ENCODE results near the gene POFUT2. TPM values are rescaled to one million over a fixed set of nuclear protein-coding genes. Genes with fewer than 3 reads are reported as not detected.

POFUT2 gene
- total RNA-seq, 4 donors from 2014 or later = 17.5 to 48.9 (median 19.8) TPM

- ATAC-seq (ENCODE audit: low FRiP score) (no peak), DNase-seq (ENCODE audit: low spot score) (no peak)
- TF ChIP-seq, protein P1, sequence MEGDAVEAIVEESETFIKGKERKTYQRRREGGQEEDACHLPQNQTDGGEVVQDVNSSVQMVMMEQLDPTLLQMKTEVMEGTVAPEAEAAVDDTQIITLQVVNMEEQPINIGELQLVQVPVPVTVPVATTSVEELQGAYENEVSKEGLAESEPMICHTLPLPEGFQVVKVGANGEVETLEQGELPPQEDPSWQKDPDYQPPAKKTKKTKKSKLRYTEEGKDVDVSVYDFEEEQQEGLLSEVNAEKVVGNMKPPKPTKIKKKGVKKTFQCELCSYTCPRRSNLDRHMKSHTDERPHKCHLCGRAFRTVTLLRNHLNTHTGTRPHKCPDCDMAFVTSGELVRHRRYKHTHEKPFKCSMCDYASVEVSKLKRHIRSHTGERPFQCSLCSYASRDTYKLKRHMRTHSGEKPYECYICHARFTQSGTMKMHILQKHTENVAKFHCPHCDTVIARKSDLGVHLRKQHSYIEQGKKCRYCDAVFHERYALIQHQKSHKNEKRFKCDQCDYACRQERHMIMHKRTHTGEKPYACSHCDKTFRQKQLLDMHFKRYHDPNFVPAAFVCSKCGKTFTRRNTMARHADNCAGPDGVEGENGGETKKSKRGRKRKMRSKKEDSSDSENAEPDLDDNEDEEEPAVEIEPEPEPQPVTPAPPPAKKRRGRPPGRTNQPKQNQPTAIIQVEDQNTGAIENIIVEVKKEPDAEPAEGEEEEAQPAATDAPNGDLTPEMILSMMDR (IDR thresholded peaks at IDR 0.05) = no peak
Measured at GRCh38 chr21:45219517-45219916, 68.2 kb downstream of the POFUT2 start.

DNA sequence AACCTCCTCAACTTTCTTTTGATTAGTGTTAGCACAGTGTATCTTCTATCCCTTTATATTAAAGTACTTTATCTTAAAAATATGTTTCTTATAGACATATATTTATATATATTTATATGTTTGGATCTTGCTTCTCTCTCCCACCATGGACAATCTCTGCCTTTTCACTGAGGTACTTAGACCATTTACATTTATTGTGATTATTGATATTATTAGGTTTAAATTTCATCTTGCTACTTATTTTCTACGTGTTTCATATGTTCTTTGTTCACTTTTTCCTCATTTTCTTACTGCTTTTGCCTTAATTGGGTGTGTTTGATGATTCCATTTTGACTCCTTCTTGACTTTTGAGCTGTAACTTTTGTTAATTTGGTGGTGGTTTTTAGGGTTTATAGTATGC lies 70.7 kb downstream of the POFUT2 start:
- ATAC-seq (ENCODE audit: low FRiP score) = no peak
- TF ChIP-seq, protein P1 (IDR thresholded peaks at IDR 0.05) = no peak

DNA sequence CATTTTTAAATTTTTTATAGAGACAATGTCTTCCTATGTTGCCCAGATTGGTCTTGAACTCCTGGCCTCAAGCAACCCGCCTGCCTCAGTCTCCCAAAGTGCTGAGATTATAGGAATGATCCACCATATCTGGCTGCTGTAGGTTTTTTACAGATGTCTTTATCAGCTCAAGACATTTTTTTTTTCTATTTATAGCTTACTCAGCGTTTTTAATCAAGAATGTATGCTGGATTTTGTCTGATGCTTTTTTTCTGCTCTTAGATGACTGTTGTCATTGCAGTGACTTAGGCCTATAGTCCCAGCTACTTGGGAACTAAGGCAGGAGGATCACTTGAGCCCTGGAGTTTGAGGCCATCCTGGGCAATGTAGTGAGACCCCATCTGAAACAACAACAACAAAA lies 72.5 kb downstream of the POFUT2 start:
- DNase-seq (ENCODE audit: low spot score) (no peak), ATAC-seq (ENCODE audit: low FRiP score) (no peak)
- TF ChIP-seq, protein P1 (IDR thresholded peaks at IDR 0.05) = no peak

More for the DNA sequence above, 70.7 kb downstream of the POFUT2 start:
- DNase-seq (ENCODE audit: low spot score) = no peak

Other genes with a start within 250 kb of the POFUT2 start
- 10 to 100 TPM; 17.3 to 38.3 (median 23.3) TPM for gene ADARB1, start 213.3 kb downstream of the POFUT2 start, total RNA-seq
- 100 to 1,000 TPM in 2 of 4 donors, 10 to 100 TPM in 2; 64.7 to 110 (median 98.9) TPM for gene COL18A1, start 117.3 kb upstream of the POFUT2 start, total RNA-seq